ENCODE data around the gene PDLIM5. TPM values are rescaled to one million over a fixed set of nuclear protein-coding genes. Genes with fewer than 3 reads are reported as not detected.

Gene PDLIM5
- total RNA-seq, 2 experiments from 2014 or later, result 6.3 to 12.6 TPM

GRCh38 chr4:94419549-94419948 lies 32.2 kb upstream of the PDLIM5 start:
- Histone ChIP-seq H3K27ac (ENCODE audit: low read depth, low read length, poor library complexity, severe bottlenecking) (no peak overlapping the region), H3K4me1 (ENCODE audit: insufficient read depth, low read length, poor library complexity, severe bottlenecking) (no peaks in the 10 kb centered on the region), H3K9me2 (ENCODE audit: insufficient read depth, low read length) (no peaks in the 10 kb centered on the region; the same call in 1 of the 2 replicates), H2AFZ (ENCODE audit: low read length) (no peak overlapping the region), H4K20me1 (ENCODE audit: insufficient read depth, low read length) (no peaks in the 10 kb centered on the region), H3K79me2 (ENCODE audit: insufficient read depth, low read depth, low read length) (no peaks in the 10 kb centered on the region), H3K36me3 (ENCODE audit: insufficient read depth, low read length) (no peaks in the 10 kb centered on the region), H3K9me3 (ENCODE audit: low read length) (no peaks in the 10 kb centered on the region), H3K4me3 (ENCODE audit: low read depth, low read length, poor library complexity, severe bottlenecking) (no peak overlapping the region), H3K4me2 (ENCODE audit: low read length) (no peak overlapping the region)
- no TSS peak for BruUV-seq (replicated peaks)
- intact Hi-C loops (cut with micrococcal nuclease; ENCODE audit: unreplicated experiment), result no loop called here
- TF ChIP-seq EZH2phosphoT487 (IDR thresholded peaks at IDR 0.05; ENCODE audit: borderline replicate concordance, low read depth, low read length) (no peak), CTCF (conservative IDR thresholded peaks at IDR 0.05; ENCODE audit: low read length) (no peak)
- CTCF ChIA-PET (ENCODE audit: unreplicated experiment), result no interaction called here
- POLR2A ChIA-PET, result interaction anchor here (0.7 kb wide), 1 partner anchor 321 kb away, joined by 3 read pairs; no protein-coding TSS in a partner anchor
- no peak for DNase-seq (ENCODE audit: low spot score)

GRCh38 chr4:94419956-94420355 lies 31.8 kb upstream of the PDLIM5 start:
- H3K79me2 ChIP-seq (ENCODE audit: insufficient read depth, low read depth, low read length), result no peaks in the 10 kb centered on the region
- no peaks in the 10 kb centered on the region; the same call in 1 of the 2 replicates for H3K9me2 ChIP-seq (ENCODE audit: insufficient read depth, low read length)
- no peak overlapping the region for H3K4me3 ChIP-seq (ENCODE audit: low read depth, low read length, poor library complexity, severe bottlenecking)
- ChIA-PET POLR2A (no interaction called here), CTCF (ENCODE audit: unreplicated experiment) (no interaction called here)
- no TSS peak for BruUV-seq (replicated peaks)
- H3K4me2 ChIP-seq (ENCODE audit: low read length), result no peak overlapping the region
- no peak overlapping the region for H2AFZ ChIP-seq (ENCODE audit: low read length)
- H3K27ac ChIP-seq (ENCODE audit: low read depth, low read length, poor library complexity, severe bottlenecking), result no peak overlapping the region
- H3K36me3 ChIP-seq (ENCODE audit: insufficient read depth, low read length), result no peaks in the 10 kb centered on the region
- no peaks in the 10 kb centered on the region for H3K4me1 ChIP-seq (ENCODE audit: insufficient read depth, low read length, poor library complexity, severe bottlenecking)
- H4K20me1 ChIP-seq (ENCODE audit: insufficient read depth, low read length), result no peaks in the 10 kb centered on the region
- H3K9me3 ChIP-seq (ENCODE audit: low read length), result no peaks in the 10 kb centered on the region
- DNase-seq (ENCODE audit: low spot score), result no peak
- intact Hi-C loops (cut with micrococcal nuclease; ENCODE audit: unreplicated experiment), result no loop called here
- TF ChIP-seq EZH2phosphoT487 (IDR thresholded peaks at IDR 0.05; ENCODE audit: borderline replicate concordance, low read depth, low read length) (no peak), CTCF (conservative IDR thresholded peaks at IDR 0.05; ENCODE audit: low read length) (no peak)

- TF ChIP-seq CTCF (conservative IDR thresholded peaks at IDR 0.05; ENCODE audit: low read length), result no peak
- TF ChIP-seq EZH2phosphoT487 (IDR thresholded peaks at IDR 0.05; ENCODE audit: borderline replicate concordance, low read depth, low read length), result no peak
- no peaks in the 10 kb centered on the region for H3K4me1 ChIP-seq (ENCODE audit: insufficient read depth, low read length, poor library complexity, severe bottlenecking)
- no peaks in the 10 kb centered on the region for H3K36me3 ChIP-seq (ENCODE audit: insufficient read depth, low read length)
- no peak overlapping the region for H3K4me2 ChIP-seq (ENCODE audit: low read length)
- no peaks in the 10 kb centered on the region; the same call in 1 of the 2 replicates for H3K9me2 ChIP-seq (ENCODE audit: insufficient read depth, low read length)
- DNase-seq (ENCODE audit: low spot score), result no peak
- no peaks in the 10 kb centered on the region for H3K79me2 ChIP-seq (ENCODE audit: insufficient read depth, low read depth, low read length)
- intact Hi-C loops (cut with micrococcal nuclease; ENCODE audit: unreplicated experiment), result no loop called here
- no peaks in the 10 kb centered on the region for H3K9me3 ChIP-seq (ENCODE audit: low read length)
- H3K4me3 ChIP-seq (ENCODE audit: low read depth, low read length, poor library complexity, severe bottlenecking), result no peak overlapping the region
- H2AFZ ChIP-seq (ENCODE audit: low read length), result no peak overlapping the region
- H4K20me1 ChIP-seq (ENCODE audit: insufficient read depth, low read length), result no peaks in the 10 kb centered on the region
- POLR2A ChIA-PET, result no interaction called here
- BruUV-seq (replicated peaks), result no TSS peak
- CTCF ChIA-PET (ENCODE audit: unreplicated experiment), result no interaction called here
- H3K27ac ChIP-seq (ENCODE audit: low read depth, low read length, poor library complexity, severe bottlenecking), result no peak overlapping the region
These were observed 31.4 kb upstream of the PDLIM5 start for GRCh38 chr4:94420356-94420755.
